ENCODE measurements around the gene KRTAP10-1.

- TF ChIP-seq, protein P1, sequence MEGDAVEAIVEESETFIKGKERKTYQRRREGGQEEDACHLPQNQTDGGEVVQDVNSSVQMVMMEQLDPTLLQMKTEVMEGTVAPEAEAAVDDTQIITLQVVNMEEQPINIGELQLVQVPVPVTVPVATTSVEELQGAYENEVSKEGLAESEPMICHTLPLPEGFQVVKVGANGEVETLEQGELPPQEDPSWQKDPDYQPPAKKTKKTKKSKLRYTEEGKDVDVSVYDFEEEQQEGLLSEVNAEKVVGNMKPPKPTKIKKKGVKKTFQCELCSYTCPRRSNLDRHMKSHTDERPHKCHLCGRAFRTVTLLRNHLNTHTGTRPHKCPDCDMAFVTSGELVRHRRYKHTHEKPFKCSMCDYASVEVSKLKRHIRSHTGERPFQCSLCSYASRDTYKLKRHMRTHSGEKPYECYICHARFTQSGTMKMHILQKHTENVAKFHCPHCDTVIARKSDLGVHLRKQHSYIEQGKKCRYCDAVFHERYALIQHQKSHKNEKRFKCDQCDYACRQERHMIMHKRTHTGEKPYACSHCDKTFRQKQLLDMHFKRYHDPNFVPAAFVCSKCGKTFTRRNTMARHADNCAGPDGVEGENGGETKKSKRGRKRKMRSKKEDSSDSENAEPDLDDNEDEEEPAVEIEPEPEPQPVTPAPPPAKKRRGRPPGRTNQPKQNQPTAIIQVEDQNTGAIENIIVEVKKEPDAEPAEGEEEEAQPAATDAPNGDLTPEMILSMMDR (IDR thresholded peaks at IDR 0.05; ENCODE audit: low read length), result no peak
- TF ChIP-seq EZH2 (IDR thresholded peaks at IDR 0.05; ENCODE audit: borderline replicate concordance, low read length), result no peak
Observed at GRCh38 chr21:44583800-44584147, 43.8 kb upstream of the KRTAP10-1 start.

Data from OCI-LY1 (cell line).